HL-60 (cell line): Measurements from ENCODE around the gene MAD1L1.
"Not testable (repeated sequence)": the region's sequence is repeated elsewhere in the genome, so short reads cannot be mapped to it uniquely, and the experiment has no call there.

Experiments
- DNase-seq, 2 experiments: peaks; one replicate each; pipeline ENCODE4 v3.0.0-alpha.2; 2010 to 2020; ENCODE audit warnings: low read depth in 1 of 2, low spot score in 1 of 2
- H3K27ac ChIP-seq: fragments of 250-450 bp; sonication (Bioruptor Pico); replicated peaks from 2 replicates; pipeline ENCODE4 v1.5.1; 2020; ENCODE audit warnings: mild to moderate bottlenecking, moderate library complexity
- H3K27me3 ChIP-seq: fragments of 250-450 bp; sonication (Bioruptor Pico); 2 replicates; pipeline ENCODE4 v1.5.1; 2021; ENCODE audit warnings: mild to moderate bottlenecking, moderate library complexity; ENCODE audit not compliant: insufficient read depth, poor library complexity, severe bottlenecking
- H3K4me3 ChIP-seq: replicated peaks from 2 replicates; pipeline ENCODE4 v1.5.1; 2011; ENCODE audit warnings: mild to moderate bottlenecking, control low read depth, low read length; ENCODE audit not compliant: insufficient read depth
- GABPA ChIP-seq: IDR thresholded peaks from 2 replicates; pipeline ENCODE4 v1.6.1; 2012; ENCODE audit warnings: low read depth
- POLR2AphosphoS5 ChIP-seq: IDR thresholded peaks from 2 replicates; pipeline ENCODE4 v1.6.1; 2012; ENCODE audit warnings: low read depth
- REST ChIP-seq: IDR thresholded peaks from 2 replicates; pipeline ENCODE4 v1.6.1; 2012; ENCODE audit warnings: low read depth; ENCODE audit not compliant: insufficient replicate concordance
- SPI1 ChIP-seq: IDR thresholded peaks from 2 replicates; pipeline ENCODE4 v1.6.1; 2012; ENCODE audit warnings: low read depth, mild to moderate bottlenecking, borderline replicate concordance
- TF ChIP-seq, protein P1 (sequence below): IDR thresholded peaks from one replicate; pipeline ENCODE4 v1.5.1; 2011; ENCODE audit warnings: low read length, control low read depth, inconsistent platforms; ENCODE audit not compliant: insufficient read depth

The MAD1L1 gene

DNA sequence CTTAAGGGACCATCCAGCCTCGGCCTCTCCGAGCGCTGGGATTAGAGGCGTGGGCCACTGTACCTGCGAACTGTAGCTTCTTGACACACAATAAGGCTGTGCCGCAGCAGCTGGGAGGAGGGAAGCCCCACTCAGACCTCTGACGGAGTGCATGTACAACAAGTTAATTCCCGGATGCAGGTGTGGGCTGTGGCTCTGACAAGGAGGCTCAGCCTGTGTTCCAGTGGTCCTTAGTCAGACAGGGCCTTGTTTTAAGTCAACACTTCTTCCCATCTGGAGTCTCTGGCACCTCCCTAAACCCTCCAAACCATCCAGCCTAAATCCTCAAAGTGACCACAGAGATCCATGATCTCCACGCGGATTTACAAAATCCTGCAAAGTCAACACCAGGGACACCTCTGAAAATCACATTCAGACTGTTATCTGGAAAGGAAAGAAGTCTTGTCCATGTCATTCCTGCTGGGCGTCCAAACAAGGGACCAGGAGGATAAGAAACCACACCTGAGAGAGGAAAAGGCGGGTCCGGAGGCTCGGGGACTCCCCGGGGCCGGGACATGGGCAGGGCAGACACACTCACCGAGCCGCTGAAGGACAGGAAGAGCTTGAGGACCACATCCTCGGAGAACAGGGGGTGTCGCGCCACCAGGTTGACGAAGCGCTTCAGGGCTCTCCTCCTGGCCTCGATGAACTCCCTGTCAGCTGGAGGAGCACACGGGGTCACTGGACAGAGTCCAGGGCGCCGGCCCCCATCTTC, 38.7 kb upstream of the MAD1L1 start:
- DNase-seq, result no peak
- Histone ChIP-seq H3K27ac (no peak overlapping the region), H3K27me3 (no peaks in the 10 kb centered on the region), H3K4me3 (no peak overlapping the region)
- TF ChIP-seq GABPA (no peak), POLR2AphosphoS5 (no peak), SPI1 (no peak), REST (no peak)
- TF ChIP-seq, protein P1, sequence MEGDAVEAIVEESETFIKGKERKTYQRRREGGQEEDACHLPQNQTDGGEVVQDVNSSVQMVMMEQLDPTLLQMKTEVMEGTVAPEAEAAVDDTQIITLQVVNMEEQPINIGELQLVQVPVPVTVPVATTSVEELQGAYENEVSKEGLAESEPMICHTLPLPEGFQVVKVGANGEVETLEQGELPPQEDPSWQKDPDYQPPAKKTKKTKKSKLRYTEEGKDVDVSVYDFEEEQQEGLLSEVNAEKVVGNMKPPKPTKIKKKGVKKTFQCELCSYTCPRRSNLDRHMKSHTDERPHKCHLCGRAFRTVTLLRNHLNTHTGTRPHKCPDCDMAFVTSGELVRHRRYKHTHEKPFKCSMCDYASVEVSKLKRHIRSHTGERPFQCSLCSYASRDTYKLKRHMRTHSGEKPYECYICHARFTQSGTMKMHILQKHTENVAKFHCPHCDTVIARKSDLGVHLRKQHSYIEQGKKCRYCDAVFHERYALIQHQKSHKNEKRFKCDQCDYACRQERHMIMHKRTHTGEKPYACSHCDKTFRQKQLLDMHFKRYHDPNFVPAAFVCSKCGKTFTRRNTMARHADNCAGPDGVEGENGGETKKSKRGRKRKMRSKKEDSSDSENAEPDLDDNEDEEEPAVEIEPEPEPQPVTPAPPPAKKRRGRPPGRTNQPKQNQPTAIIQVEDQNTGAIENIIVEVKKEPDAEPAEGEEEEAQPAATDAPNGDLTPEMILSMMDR, result no peak

DNA sequence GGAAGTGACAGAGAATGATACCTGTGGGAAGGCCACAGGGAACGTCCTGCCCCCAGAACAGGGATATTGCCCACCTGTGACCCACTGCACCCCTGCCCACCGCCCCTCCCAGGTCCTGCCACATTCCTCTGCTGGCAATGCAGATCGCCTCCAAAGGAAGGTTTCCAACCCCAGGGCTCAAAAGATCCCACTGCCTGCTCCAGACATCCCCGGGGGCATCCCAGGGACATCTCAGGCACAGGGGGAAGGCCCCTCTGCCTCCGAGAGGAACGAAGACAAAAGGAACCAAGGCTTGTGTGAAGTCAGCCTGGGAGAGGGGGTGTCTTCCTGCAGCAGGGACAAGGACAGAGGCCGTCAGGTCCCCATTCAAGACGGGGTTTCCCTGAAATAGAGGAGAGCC, 37.8 kb upstream of the MAD1L1 start:
- H3K4me3 ChIP-seq, result no peak overlapping the region
- H3K27me3 ChIP-seq, result no peaks in the 10 kb centered on the region
- H3K27ac ChIP-seq, result no peak overlapping the region
- DNase-seq, result no peak
- TF ChIP-seq, protein P1, result no peak
- TF ChIP-seq SPI1, result no peak
- TF ChIP-seq POLR2AphosphoS5, result no peak

- TF ChIP-seq, protein P1, result no peak
- TF ChIP-seq POLR2AphosphoS5 (no peak), REST (no peak), GABPA (no peak), SPI1 (no peak)
- Histone ChIP-seq H3K4me3 (no peak overlapping the region), H3K27me3 (no peaks in the 10 kb centered on the region), H3K27ac (no peak overlapping the region)
- DNase-seq, result no peak
These were observed 37.3 kb upstream of the MAD1L1 start for GRCh38 chr7:2269991-2270460.

DNA sequence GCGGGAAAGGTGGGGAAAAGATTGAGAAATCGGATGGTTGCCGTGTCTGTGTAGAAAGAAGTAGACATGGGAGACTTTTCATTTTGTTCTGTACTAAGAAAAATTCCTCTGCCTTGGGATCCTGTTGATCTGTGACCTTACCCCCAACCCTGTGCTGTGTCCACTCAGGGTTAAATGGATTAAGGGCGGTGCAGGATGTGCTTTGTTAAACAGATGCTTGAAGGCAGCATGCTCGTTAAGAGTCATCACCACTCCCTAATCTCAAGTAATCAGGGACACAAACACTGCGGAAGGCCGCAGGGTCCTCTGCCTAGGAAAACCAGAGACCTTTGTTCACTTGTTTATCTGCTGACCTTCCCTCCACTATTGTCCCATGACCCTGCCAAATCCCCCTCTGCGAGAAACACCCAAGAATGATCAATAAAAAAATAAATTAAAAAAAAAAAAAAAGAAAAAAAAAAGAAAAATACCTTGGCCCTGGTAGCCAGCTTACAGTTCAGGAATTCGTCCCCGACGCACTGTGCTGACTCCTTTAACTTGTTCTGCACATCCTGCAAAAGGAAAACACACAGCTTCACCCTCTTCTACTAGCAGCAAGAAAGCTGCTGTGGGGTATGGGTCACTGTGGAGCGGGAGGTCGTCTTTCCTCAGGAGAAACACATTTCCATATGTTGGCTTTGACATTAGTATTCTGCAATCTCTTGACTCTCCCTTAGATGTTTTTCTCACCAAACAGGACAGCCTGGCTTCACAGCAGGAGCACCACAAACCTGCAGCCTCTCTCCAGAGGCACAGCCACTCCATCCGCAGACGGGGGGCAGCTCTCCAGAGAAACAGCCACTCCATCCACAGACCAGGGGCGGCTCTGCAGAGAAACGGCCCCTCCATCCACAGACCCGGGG, 36.6 kb upstream of the MAD1L1 start:
- not testable (repeated sequence) for DNase-seq, H3K27ac ChIP-seq, H3K4me3 ChIP-seq

More for the DNA sequence above, 36.6 kb upstream of the MAD1L1 start:
- not testable (repeated sequence) for H3K27me3 ChIP-seq
